Activated CD4-positive, alpha-beta T cell treated with anti-CD3 and anti-CD28 coated beads for 48 hours (primary cell): ENCODE measurements around the gene RERE.
A peak's percentile ranks its signal among the peaks of the same experiment; 100 is the strongest.

Experiments used
- DNase-seq: peaks from one replicate; pipeline ENCODE4 v3.0.0-alpha.2; 2020

The RERE gene

GRCh38 chr1:8355439-8356255, 461.8 kb downstream of the RERE start:
- DNase-seq, result no peak

DNA sequence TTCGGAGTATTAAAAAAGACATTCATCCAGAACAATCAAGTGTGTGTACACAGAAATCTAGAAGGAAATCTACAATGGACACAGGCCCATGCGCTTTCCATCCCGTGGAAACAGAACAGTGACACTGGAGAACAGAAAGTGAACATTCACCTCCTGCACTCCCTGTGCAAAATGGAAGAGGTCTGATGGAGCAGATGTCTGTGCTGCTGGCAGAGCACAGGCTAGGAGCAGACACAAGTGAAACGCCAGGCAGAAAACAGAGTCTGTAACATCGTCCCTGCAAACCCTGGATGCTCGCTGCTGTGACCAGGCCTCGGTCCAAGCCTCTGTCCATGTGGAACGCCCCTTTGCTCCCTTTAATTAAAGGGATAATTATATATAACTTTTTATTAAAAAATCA, 463.4 kb downstream of the RERE start:
- no peak for DNase-seq

GRCh38 chr1:8352886-8353785, 464.3 kb downstream of the RERE start:
- DNase-seq, result no peak

GRCh38 chr1:8352471-8352845, 465.0 kb downstream of the RERE start:
- no peak for DNase-seq

GRCh38 chr1:8351693-8352470, 465.6 kb downstream of the RERE start:
- DNase-seq, result peak; percentile 39

DNA sequence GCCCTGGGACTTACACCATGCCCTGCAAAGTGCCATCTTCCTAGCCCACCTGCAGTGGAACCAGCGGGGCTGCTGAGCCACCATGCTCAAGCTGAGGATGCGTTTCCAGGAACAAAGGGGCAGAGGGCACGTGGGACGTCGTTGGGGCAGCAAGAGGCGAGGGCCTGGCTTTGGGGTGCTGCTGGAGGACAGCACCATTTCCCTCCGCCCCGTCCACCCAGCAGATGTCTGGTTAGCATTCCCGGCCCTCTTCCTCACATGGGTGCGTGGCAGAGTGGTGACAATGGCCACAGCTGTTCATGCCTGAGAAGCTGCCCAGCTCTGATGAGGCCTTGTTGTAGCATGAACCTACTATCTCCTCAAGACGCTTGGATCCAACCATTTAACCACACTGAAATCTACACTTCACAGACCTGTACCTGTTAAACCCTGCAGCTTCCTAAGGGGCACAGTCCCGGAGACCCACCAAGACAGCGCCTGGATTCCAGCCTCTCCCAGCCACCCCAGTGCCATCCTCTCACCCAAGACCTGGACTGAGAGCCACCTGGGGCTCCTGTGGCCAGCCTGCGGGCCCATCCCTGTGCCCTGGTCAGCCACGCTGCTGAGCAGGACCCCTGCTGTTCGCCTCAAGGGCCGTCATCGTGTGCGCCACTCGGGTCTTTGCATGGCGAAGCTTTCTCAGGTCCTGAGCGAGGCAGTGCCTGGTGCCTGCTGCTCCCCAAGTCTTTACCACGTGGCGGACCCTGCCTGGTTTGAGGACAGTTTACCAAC, 466.3 kb downstream of the RERE start:
- DNase-seq, result no peak

GRCh38 chr1:8349961-8350360, 467.5 kb downstream of the RERE start:
- no peak for DNase-seq

DNA sequence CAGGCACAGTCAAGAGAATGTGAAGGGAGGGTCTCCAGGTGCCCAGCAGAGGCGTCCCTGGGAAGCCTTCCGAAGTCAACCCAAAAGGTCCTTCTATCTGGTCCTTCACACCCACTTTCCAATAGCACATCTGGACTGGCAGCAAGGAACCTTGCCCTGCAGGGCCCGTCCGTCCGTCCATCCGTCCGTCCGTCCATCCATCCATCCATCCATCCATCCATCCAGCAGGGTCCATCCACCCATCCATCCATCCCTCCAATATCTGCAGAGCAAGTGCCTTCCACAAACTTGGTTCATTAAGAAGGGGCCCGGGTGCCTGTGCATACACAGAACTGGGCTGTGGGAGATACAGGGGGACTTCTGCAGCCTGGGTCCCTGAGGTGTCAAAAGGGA, 468.0 kb downstream of the RERE start:
- no peak for DNase-seq

GRCh38 chr1:8348777-8349472, 468.5 kb downstream of the RERE start:
- DNase-seq, result peak; percentile 78

DNA sequence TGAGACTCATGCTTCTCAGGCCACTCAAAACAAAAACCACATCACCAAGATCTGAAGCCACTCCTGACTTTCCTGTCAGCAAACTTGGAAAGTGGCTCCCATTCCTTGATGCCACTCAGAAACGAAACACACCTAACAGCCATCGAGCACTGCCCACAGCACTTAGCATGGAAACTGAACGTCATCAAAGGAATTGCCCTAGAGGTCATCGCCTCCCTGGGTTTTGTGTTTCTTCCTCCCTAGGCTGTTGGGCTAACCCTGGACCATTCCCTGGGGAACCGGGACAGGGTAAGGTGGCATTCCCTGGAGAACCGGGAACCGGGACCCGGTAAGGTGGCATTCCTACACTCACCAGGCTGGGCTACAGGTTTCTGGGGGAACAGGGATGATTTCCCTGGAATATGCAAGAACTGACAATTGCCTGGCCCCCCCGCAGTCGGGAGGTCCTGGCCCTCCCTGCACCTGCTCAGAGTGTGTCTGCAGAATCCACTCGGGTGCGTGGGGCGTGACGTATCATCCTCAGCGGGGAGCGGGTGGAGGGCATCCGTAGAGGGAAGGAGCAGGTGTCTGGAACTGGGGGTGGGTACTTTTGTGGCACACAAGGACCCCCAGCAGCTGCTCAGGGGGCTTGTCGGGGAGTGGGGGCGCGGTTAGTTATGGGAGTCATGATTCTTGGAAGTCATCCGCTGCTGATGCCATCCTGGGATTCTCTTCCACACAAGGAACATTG, 469.2 kb downstream of the RERE start:
- DNase-seq, result no peak

DNA sequence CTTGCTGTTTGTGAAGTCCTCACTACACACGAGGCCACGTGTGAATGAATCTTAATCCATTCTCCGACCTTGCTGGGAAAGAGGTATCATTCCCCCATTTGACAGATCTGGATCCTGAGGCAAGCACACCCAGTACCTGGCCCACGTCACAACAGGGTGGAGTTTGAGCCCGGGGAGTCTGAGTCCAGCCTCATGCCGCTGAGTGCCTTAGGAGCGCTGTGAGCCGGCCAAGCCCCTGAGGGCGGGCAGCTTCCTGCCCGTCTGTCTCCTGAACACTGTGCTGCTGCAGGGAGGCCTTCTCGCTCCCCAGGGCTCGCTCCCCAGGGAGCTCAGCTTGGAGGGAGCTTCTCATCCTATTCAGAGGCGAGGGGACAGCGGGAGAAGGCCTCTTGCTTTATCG, 469.8 kb downstream of the RERE start:
- no peak for DNase-seq

GRCh38 chr1:8345621-8346415, 471.6 kb downstream of the RERE start:
- DNase-seq, result no peak

DNA sequence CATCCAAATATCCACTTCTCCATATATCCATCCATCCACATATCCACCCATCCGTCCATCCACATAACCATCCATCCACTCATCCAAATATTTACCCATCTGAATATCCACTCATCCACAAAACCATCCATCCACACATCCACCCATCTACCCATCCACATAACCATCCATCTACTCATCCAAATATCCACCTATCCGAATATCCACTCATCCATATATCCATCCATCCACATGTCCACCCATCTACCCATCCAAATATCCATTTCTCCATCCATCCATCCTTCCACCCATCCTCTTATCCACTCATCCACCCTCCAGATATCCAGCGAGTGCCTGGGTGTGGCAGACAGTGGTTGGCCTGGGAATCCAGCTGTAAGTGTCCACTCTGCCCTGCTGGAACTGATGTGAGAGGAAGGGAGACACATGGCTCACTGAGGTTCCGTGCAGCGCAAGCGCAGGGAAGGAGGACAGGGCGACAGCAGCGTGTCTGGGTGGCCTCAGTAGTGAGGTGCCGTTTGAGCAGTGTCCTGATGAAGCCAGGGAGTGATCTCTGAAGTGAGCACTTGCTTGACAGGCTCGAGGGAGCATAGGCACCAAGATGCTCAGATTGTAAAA, 472.4 kb downstream of the RERE start:
- DNase-seq, result no peak

- no peak for DNase-seq
Observed at GRCh38 chr1:8343464-8344001, 473.9 kb downstream of the RERE start.

DNA sequence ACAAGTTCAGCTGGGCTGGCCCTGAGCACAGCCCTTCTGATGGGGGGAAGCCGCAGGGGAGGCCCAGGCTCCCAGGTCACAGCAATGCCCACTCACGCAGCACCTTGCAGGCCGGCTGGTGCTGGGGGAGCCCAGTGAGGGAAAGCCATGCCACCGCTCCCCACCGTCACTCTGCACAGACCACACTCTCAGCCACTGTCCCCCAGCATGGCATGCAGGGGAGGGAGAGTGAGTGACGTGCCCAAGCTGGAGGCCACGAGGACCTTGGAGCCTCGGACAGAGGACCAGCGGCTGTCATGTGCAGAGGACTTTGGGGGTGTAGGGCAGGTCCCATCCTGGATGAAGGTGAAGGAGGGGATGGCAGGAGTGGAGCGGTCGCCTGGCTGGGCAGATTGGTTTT, 474.4 kb downstream of the RERE start:
- DNase-seq, result no peak

DNA sequence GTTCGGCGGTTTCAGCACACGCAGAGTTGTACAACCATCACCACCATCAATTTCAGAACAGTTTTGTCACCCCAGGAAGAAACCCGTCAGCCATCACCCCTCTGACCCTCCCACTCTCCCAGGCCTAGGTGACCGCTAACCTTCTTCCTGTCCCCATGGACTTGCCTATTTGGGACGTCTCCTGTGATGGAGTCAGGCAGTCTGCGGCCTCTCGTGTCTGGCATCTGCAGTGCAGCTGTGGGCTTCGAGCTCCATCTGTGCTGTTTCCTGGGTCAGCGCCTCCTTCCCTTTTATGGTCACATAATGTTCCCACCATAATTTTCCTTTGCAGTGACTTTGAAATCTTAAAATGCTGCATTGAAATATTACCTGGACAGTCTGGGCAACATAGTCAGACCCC, 475.1 kb downstream of the RERE start:
- DNase-seq, result no peak

DNA sequence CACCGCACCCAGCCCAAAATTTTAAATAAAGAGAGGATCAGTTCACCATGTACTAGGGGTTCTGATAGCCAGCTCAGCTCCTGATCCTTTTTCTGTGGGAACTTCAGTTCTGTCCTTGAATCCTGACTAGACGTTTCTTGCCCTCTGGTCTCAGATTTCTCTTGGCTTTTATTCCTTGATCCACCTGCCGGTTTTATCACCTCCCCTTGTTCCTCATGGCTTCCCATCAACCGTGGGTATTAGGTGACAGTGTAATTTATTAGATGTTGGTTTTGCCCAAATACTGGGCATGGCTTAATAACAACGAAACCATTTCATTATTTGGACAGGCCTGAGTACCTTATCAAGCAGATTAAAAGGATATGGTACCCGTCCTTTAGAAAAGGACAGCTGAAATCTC, 477.0 kb downstream of the RERE start:
- DNase-seq, result no peak

DNA sequence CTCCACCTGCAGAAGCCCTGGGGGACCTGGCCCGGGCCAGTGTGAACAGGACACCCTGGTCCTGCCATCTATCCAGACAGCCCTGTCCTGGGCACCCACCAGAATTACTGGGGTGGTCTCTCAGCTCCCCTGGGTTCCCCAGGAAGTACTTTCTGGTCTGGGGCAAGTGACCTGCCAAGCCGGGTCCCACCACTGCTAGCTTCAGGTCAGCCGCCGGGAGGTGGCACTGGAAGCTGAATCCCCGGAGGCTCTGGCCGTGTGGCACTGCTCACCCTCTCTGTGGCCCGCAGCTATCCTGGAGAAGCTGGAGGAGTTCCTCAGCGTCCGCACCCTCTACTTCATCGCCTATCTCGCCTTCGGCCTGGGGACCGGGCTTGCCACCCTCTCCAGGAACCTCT, 478.2 kb downstream of the RERE start:
- DNase-seq, result no peak

DNA sequence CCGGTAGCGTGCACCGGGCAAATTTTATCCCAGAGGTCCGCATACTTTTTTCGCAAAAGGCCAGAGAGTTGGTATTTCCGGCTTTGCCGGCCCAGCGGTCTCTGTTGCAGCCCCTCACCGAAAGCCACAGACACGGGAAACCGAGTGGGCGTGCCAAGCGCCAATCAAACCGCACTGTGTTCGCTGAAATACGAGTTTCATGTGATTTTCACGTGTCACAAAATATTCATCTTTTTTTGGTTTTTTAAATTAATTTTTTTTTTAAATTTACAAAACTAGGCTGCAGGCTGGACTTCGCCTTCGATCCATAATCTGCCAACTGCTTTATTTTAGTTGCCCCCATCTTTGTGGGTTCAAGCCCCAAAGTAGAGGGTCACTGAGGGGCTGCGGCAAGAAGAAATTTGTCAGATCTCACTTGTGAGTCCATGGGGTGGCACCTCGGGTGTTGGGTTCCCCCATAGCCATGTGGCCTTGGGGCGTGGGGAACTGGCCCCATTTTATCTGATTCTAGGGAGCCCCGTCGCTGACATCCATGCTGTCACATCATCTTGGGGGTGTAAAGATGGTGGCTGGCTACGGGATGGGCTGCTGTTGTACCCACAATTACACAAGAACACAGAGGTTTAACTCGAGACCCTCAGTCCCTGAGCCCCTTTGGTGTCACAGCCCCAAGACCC, 478.8 kb downstream of the RERE start:
- no peak for DNase-seq
